Measurements from ENCODE around the gene MEIKIN. TPM values are rescaled to one million over a fixed set of nuclear protein-coding genes. Genes with fewer than 3 reads are reported as not detected.

MEIKIN gene
- total RNA-seq, 4 donors from 2014 or later = not detected

DNA sequence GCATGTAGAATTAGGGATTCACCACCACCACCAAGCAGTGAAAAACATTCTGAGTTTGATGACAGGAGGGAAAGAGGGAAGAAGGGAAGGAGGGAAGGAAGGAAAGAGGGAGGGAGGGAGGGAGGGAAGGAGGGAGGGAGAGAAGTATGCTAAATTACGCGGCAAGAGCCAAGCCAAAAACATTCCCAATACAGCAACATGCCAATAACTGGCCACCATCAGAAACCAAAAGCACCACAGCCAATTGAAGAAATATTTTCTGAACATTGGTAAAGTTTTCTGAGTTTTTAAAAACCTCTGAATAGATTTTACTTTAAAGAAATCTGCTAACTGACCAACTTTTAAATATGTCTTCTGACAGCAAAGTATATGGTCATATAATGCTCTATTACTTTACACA is 184.7 kb downstream of the MEIKIN start:
- TF ChIP-seq, protein P1, sequence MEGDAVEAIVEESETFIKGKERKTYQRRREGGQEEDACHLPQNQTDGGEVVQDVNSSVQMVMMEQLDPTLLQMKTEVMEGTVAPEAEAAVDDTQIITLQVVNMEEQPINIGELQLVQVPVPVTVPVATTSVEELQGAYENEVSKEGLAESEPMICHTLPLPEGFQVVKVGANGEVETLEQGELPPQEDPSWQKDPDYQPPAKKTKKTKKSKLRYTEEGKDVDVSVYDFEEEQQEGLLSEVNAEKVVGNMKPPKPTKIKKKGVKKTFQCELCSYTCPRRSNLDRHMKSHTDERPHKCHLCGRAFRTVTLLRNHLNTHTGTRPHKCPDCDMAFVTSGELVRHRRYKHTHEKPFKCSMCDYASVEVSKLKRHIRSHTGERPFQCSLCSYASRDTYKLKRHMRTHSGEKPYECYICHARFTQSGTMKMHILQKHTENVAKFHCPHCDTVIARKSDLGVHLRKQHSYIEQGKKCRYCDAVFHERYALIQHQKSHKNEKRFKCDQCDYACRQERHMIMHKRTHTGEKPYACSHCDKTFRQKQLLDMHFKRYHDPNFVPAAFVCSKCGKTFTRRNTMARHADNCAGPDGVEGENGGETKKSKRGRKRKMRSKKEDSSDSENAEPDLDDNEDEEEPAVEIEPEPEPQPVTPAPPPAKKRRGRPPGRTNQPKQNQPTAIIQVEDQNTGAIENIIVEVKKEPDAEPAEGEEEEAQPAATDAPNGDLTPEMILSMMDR (IDR thresholded peaks at IDR 0.05) = no peak
- TF ChIP-seq POLR2A (IDR thresholded peaks at IDR 0.05) = no peak
- H3K27me3 ChIP-seq = no peaks in the 10 kb centered on the region
- peaks cover 0 to 6% (median 0%) of the 10 kb centered on the region in 4 donors for H3K4me1 ChIP-seq
- no peaks in the 10 kb centered on the region for H3K9me3 ChIP-seq
- no peak for DNase-seq
- H3K4me3 ChIP-seq = no peak overlapping the region
- no peaks in the 10 kb centered on the region for H3K36me3 ChIP-seq
- no peak overlapping the region for H3K27ac ChIP-seq

GRCh38 chr5:131759704-131760103 is 185.8 kb downstream of the MEIKIN start:
- peaks cover 0 to 6% (median 0%) of the 10 kb centered on the region in 4 donors for H3K4me1 ChIP-seq
- H3K9me3 ChIP-seq = no peaks in the 10 kb centered on the region
- TF ChIP-seq POLR2A (IDR thresholded peaks at IDR 0.05) = no peak
- TF ChIP-seq, protein P1 (IDR thresholded peaks at IDR 0.05) = no peak
- DNase-seq = no peak
- H3K36me3 ChIP-seq = no peaks in the 10 kb centered on the region
- H3K27me3 ChIP-seq = no peaks in the 10 kb centered on the region
- H3K4me3 ChIP-seq = no peak overlapping the region
- no peak overlapping the region for H3K27ac ChIP-seq

GRCh38 chr5:131758520-131758900 is 187.0 kb downstream of the MEIKIN start:
- no peak overlapping the region for H3K27ac ChIP-seq
- no peaks in the 10 kb centered on the region for H3K27me3 ChIP-seq
- no peaks in the 10 kb centered on the region for H3K9me3 ChIP-seq
- TF ChIP-seq, protein P1 (IDR thresholded peaks at IDR 0.05) = no peak
- TF ChIP-seq POLR2A (IDR thresholded peaks at IDR 0.05) = no peak
- DNase-seq = no peak
- peaks cover 0 to 6% (median 0%) of the 10 kb centered on the region in 4 donors for H3K4me1 ChIP-seq
- H3K4me3 ChIP-seq = no peak overlapping the region
- no peaks in the 10 kb centered on the region for H3K36me3 ChIP-seq

DNA sequence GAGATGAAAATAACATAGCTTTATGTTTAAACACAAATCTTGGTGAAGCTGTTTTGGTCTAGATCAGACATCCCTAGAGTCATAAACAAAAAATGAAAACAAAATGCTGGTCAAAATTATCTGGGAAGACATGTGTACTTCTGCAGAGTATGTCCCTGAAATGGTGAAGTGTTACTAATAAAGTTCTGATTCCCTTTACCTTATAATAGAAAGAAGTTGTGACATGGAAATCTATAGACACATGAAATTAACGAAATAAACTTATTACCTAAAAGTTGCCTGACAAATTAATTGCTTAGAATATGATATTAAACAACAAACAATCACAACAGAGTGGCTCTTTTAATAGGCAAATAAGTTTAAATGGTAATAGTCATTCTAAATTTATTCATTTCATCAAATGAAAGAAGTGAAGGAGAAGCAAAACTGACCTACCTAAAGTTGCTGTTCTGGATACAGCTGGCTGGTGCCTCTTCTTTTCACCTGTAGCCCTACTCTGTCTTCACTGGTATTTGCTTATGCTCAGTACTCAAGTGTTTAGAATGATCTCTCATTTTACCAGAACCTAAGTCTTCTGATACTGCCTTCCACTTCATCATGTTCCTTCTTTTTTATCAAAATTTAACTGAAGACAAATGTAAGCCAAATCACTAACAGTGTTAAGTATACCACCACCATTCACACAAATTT is 187.5 kb downstream of the MEIKIN start:
- Histone ChIP-seq H3K9me3 (no peaks in the 10 kb centered on the region), H3K4me1 (peaks cover 0 to 6% (median 0%) of the 10 kb centered on the region in 4 donors), H3K36me3 (no peaks in the 10 kb centered on the region), H3K27ac (no peak overlapping the region), H3K4me3 (no peak overlapping the region), H3K27me3 (no peaks in the 10 kb centered on the region)
- DNase-seq = no peak
- TF ChIP-seq, protein P1 (IDR thresholded peaks at IDR 0.05) = no peak

Other genes starting within 250 kb of the MEIKIN start
- 10 to 100 TPM; 36.9 to 49.5 (median 46.1) TPM for gene FNIP1, start 148.6 kb downstream of the MEIKIN start, total RNA-seq
- gene ACSL6, start 66.0 kb upstream of the MEIKIN start, total RNA-seq = 10 to 100 TPM in 1 of 4 donors, 1 to 10 TPM in 2, not detected in 1; 1.1 to 12.4 (median 7.4) TPM
- gene IL3, start 115.0 kb upstream of the MEIKIN start, total RNA-seq = not detected
- gene CSF2, start 128.1 kb upstream of the MEIKIN start, total RNA-seq = not detected

All from Peyer's patch (tissue), 4 donors.